Loucy (cell line): ENCODE results near the gene ELOA.

ENCODE experiments used
- EZH2phosphoT487 ChIP-seq: fragments of 200-600 bp; IDR thresholded peaks from 2 replicates; pipeline ENCODE4 v1.6.1; 2018; ENCODE audit warnings: antibody characterized with exemption, mild to moderate bottlenecking, moderate library complexity, borderline replicate concordance
- TF ChIP-seq, protein P1 (sequence below): fragments of 200-600 bp; sonication (generic); conservative IDR thresholded peaks from 2 replicates; pipeline ENCODE4 v1.5.1; 2014; ENCODE audit warnings: mild to moderate bottlenecking, antibody characterized with exemption, low read length

DNA sequence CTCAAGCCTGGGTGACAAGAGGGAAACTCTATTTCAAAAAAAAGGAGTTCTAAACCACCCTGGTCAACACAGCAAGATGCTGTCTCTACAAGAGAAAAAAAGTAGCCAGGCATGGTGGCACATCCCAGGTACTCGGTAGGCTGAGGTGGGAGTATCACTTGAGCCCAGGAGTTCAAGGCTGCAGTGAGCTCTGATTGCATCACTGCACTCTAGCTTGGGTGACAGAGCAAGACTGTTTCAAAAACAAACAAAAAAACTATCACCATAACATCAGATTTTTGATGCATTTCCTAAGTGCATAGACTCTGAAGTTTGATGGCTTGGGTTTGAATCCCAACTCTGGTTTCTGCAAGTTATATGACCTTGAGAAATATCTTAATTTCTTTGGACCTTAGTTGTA lies 9.6 kb downstream of the ELOA start:
- TF ChIP-seq, protein P1, sequence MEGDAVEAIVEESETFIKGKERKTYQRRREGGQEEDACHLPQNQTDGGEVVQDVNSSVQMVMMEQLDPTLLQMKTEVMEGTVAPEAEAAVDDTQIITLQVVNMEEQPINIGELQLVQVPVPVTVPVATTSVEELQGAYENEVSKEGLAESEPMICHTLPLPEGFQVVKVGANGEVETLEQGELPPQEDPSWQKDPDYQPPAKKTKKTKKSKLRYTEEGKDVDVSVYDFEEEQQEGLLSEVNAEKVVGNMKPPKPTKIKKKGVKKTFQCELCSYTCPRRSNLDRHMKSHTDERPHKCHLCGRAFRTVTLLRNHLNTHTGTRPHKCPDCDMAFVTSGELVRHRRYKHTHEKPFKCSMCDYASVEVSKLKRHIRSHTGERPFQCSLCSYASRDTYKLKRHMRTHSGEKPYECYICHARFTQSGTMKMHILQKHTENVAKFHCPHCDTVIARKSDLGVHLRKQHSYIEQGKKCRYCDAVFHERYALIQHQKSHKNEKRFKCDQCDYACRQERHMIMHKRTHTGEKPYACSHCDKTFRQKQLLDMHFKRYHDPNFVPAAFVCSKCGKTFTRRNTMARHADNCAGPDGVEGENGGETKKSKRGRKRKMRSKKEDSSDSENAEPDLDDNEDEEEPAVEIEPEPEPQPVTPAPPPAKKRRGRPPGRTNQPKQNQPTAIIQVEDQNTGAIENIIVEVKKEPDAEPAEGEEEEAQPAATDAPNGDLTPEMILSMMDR, result no peak
- no peak for TF ChIP-seq EZH2phosphoT487
